ENCODE measurements around the gene TRIM66. TPM values are rescaled to one million over a fixed set of nuclear protein-coding genes. Genes with fewer than 3 reads are reported as not detected.

Gene TRIM66
- total RNA-seq, 3 donors from 2014 or later: 4.0 to 8.3 (median 6.7) TPM

DNA sequence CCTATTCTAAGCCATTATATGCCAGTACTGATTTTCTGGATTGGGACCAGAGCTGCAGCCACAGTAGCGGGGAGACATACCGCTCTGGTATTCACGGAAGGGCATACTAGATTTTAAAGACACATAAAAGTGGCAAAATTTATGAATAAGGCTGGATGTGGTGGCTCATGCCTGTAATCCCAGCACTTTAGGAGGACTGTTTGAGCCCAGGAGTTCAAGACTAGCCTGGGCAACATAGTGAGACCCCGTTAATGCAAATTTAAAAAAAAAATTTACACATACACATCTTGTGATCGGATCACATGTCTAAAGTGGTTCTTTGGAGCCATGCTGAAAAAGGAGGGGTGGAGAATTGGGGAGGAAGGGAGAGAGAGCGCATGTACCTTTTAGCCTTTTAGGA lies 9.1 kb upstream of the TRIM66 start:
- H3K4me1 Mint-ChIP-seq (ENCODE audit: low read depth): peaks cover 34% of the 10 kb centered on the region
- no peak for ATAC-seq
- no peak overlapping the region for H3K4me3 Mint-ChIP-seq
- H3K27me3 Mint-ChIP-seq (ENCODE audit: low read depth): no peaks in the 10 kb centered on the region
- DNase-seq: no peak
- peaks cover 17% of the 10 kb centered on the region for H3K36me3 Mint-ChIP-seq (ENCODE audit: insufficient read depth)
- H3K9me3 Mint-ChIP-seq: no peaks in the 10 kb centered on the region

DNA sequence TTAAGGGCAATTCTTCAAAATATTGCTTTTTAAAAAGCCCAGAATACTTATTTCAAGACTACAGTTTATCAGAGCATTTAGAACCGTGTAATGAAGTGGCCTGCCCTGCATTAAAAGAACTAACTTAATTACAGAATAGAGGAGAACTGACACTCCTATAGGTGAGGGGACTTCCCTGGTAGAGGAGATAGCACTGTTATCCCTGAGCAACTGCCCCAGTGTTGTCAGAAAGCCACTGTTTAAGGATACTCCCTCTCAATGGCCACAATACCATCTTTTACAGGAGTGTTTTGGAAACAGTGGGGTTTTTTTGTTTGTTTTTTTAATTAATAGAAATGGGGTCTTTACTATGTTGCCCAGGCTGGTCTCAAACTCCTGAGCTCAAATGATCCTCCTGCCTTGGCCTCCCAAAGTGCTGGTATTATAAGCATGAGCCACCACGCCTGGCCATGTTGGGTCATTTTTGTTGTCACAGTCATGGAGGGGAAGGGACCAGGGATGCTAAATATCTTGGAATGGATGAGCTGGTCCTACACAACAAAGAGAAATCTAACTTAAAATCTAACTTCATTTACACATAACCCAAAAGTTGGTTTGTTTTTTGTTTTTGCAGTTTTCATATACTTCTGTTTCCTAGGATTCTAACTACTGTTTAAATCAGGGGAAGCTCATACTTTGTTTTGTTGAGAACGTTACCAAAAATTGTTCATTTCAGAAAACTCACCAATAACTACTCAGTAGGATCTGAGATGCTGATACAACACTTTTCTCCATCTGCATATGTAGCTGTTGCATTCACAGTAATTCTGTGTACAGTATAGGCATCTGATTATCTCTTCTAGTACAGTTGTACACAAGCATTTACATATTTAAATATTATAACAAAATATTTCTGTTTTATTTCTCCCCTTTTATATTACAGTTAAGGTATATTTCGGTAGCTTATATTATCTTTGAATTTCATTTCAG lies 8.2 kb upstream of the TRIM66 start:
- Mint-ChIP-seq H3K9me3 (no peaks in the 10 kb centered on the region), H3K4me1 (ENCODE audit: low read depth) (peaks cover 37% of the 10 kb centered on the region), H3K4me3 (peak overlapping the region; percentile 91), H3K36me3 (ENCODE audit: insufficient read depth) (peaks cover 21% of the 10 kb centered on the region), H3K27me3 (ENCODE audit: low read depth) (no peaks in the 10 kb centered on the region)
- ATAC-seq (no peak), DNase-seq (no peak)

DNA sequence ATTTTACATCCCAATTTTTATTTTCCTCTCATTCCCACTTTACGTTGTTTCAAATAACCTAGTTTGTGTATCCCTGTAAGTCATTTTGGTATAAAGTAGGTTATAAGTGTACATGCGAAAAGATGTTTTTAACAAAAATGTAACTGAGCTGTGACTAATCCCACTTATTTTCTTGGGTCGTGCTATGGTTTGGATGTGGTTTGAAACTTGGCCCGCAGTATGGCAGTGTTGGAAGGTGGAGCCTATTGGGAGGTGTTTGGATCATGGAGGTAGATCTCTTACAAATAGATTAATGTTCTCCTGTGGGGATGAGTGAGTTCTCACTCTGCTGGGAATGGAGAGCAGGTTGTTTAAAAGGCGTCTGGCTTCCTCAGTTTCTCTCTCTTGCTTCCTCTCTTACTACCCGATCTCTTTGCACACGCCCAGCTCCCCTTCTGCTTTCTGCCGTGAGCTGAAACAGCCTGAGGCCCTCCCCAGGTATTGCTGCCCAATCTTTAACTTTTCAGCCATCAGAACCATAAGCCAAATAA lies 7.3 kb upstream of the TRIM66 start:
- peaks cover 28% of the 10 kb centered on the region for H3K36me3 Mint-ChIP-seq (ENCODE audit: insufficient read depth)
- ATAC-seq: no peak
- H3K4me1 Mint-ChIP-seq (ENCODE audit: low read depth): peaks cover 46% of the 10 kb centered on the region
- no peaks in the 10 kb centered on the region for H3K27me3 Mint-ChIP-seq (ENCODE audit: low read depth)
- DNase-seq: no peak
- H3K9me3 Mint-ChIP-seq: no peaks in the 10 kb centered on the region
- H3K4me3 Mint-ChIP-seq: peak overlapping the region; percentile 91

DNA sequence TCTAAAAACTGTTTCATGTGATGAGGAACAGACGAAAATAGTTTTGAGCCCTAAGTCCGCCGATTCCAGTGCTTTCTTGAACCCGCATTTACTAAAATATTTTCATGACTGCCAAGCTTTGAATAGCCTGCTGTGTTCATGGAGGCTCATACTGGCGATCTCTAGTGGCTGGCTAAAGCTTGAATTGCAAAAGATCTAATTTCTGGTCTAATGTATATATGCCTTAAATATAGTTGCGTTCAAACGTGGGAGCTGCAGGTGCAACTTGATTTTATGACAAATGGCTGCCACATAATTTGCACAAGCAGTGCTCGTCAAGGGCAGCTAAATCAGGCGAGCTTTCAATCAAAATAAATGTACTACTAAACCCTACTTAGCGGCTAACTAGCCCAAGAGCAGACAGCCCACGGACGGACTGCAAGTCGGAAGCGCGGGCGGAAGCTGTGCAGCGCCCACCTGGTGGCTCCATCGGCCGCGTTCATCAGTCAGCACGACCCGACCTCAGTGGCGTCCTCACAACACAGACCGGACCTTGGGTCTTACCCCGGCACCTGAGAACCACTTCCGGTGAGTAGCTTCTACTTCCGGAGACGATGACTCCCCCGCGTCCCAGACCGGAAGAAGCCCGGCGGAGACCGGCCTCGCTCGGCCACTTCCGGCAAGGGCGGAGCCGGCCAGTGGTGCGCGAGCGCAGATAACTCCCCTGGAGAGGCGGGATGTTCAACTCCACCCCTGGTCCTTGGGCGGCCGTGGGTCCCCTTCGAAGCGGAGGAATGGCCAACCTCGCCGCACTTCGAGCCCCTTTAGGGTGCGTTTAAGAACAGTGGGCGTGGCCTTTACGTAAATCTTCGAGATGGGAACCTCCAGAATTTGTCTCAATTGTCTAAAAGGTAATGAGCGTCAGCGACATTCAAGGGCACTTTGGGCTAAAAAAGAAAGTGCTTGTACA lies 6.2 kb upstream of the TRIM66 start:
- DNase-seq (peak; percentile 71), ATAC-seq (peak; percentile 77)
- Mint-ChIP-seq H3K27me3 (ENCODE audit: low read depth) (no peaks in the 10 kb centered on the region), H3K9me3 (no peaks in the 10 kb centered on the region), H3K4me1 (ENCODE audit: low read depth) (peaks cover 53% of the 10 kb centered on the region), H3K4me3 (peak overlapping the region; percentile 91), H3K36me3 (ENCODE audit: insufficient read depth) (peaks cover 36% of the 10 kb centered on the region)

DNA sequence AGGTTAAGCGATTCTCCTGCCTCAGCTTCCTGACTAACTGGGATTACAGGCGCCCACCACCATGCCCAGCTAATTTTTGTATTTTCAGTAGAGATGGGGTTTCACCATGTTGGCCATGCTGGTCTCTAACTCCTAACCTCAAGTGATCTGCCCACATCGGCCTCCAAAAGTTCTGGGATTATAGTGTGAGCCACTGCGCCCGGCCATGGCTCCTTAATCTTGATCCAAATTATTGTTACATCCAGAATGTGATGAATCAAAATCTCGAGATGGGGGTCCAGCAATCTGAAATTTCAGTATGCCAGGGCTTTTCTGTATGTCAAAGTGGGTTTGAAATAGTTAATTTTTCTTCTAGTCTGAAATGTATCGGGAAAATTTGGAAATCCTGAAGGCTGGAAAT lies 3.9 kb upstream of the TRIM66 start:
- H3K9me3 Mint-ChIP-seq: no peaks in the 10 kb centered on the region
- ATAC-seq: no peak
- H3K4me3 Mint-ChIP-seq: peak overlapping the region; percentile 37
- peaks cover 46% of the 10 kb centered on the region for H3K36me3 Mint-ChIP-seq (ENCODE audit: insufficient read depth)
- no peak for DNase-seq
- H3K27me3 Mint-ChIP-seq (ENCODE audit: low read depth): no peaks in the 10 kb centered on the region
- H3K4me1 Mint-ChIP-seq (ENCODE audit: low read depth): peaks cover 62% of the 10 kb centered on the region

DNA sequence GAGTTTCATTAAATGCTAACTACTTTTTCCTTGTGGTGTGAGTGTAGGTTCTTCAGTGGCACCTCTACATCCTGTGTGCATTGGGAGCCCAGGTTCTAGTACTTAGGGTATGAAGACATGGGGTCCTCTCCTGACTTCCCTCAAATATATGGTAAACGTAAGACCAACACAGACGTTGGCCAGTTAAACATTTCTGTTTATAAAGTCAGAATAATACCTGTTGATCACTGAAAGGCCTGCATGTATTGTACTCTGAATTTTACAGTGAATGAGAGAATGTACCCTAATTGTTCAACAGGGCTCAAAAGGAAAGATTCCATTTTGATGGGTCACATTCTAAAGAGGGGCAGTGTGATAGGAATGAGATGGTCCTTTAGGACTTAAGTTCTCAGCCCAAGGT lies 3.4 kb upstream of the TRIM66 start:
- peaks cover 1% of the 10 kb centered on the region for H3K9me3 Mint-ChIP-seq
- H3K27me3 Mint-ChIP-seq (ENCODE audit: low read depth): no peaks in the 10 kb centered on the region
- H3K4me1 Mint-ChIP-seq (ENCODE audit: low read depth): peaks cover 63% of the 10 kb centered on the region
- no peak for ATAC-seq
- peak overlapping the region; percentile 97 for H3K4me3 Mint-ChIP-seq
- H3K36me3 Mint-ChIP-seq (ENCODE audit: insufficient read depth): peaks cover 47% of the 10 kb centered on the region
- no peak for DNase-seq

DNA sequence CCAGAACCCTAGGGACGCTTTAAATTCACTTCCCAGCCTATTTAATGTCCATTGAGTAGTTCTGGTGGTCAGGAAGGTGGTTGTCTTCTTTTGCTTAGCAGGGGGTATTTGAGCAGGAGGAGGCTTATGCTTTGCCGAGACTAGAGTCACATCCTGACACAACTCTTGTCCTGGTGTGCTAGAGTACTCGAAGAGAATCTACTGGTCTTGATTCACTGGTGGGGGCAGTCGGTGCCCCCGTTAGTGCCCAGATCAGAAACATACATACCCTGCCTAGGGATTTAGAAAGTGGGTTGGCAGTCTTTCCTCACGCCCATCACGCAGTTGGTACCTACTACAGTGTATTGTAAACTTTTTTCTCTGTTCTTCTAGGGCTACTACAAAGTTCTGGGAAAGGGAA lies 2.8 kb upstream of the TRIM66 start:
- ATAC-seq (no peak), DNase-seq (no peak)
- H3K4me3 Mint-ChIP-seq: peak overlapping the region; percentile 97
- H3K9me3 Mint-ChIP-seq: peaks cover 5% of the 10 kb centered on the region
- peaks cover 52% of the 10 kb centered on the region for H3K36me3 Mint-ChIP-seq (ENCODE audit: insufficient read depth)
- H3K27me3 Mint-ChIP-seq (ENCODE audit: low read depth): no peaks in the 10 kb centered on the region
- peaks cover 68% of the 10 kb centered on the region for H3K4me1 Mint-ChIP-seq (ENCODE audit: low read depth)

DNA sequence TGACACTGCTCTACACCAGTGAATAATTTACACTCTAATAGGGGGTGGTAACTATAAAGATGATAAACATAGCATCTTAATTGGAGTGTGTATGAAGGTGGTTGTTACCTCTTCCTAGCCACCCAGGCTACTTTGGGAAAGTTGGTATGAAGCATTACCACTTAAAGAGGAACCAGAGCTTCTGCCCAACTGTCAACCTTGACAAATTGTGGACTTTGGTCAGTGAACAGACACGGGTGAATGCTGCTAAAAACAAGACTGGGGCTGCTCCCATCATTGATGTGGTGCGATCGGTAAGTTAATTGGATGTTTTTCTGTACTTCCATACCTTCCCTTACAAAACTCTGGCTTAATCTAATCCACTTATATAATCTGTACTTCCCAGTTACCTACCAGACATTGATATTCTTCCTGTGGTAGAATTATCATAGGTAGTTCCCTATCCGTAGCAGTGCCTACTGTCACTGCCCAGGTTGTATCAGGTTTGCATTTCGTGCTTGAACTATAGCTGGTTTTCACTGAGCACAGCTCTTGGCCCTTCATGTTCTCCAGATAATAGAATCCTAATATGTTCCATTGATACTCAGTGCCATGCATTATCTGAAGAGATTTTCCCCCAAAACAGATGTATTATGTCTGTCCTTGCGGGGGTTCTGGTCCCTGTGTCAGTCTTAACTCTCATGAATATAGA lies 2.3 kb upstream of the TRIM66 start:
- H3K36me3 Mint-ChIP-seq (ENCODE audit: insufficient read depth): peaks cover 54% of the 10 kb centered on the region
- no peak for DNase-seq

DNA sequence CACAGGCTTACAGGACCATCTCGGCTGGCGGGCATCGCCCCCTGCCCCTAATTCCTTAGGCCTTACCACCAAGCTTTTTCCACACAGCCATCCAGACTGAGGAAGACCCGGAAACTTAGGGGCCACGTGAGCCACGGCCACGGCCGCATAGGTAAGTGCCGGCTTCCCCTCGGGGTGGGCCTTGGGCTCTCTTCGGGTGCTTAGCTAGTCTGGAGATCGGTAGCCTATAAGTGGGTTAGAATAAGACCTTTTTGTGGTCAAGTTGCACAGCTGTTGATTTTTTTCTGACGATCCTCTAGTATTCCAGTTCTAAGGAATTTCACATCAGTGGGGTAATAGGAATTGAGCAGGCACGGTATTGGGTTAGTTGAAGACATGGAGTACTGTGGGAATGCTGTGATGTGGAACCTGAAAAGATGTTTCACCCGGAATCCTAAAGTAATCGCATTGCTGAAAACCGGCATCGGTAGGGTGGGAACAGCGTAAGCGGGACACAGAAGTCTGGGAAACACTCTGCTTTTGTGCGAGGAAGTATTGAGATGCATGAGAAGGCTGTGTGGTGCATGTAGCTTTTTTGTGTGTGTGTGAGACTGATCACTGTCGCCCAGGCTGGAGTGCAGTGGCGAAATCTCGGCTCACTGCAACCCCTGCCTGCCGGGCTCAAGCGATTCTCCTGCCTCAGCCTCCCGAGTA lies 796 bp upstream of the TRIM66 start:
- H3K27me3 Mint-ChIP-seq (ENCODE audit: low read depth): no peaks in the 10 kb centered on the region
- H3K36me3 Mint-ChIP-seq (ENCODE audit: insufficient read depth): peaks cover 56% of the 10 kb centered on the region
- peaks cover 5% of the 10 kb centered on the region for H3K9me3 Mint-ChIP-seq
- DNase-seq (no peak), ATAC-seq (peak; percentile 2 to 6)
- peaks cover 52% of the 10 kb centered on the region for H3K4me1 Mint-ChIP-seq (ENCODE audit: low read depth)
- peak overlapping the region; percentile 97 for H3K4me3 Mint-ChIP-seq

More for the DNA sequence above, 2.3 kb upstream of the TRIM66 start:
- no peaks in the 10 kb centered on the region for H3K27me3 Mint-ChIP-seq (ENCODE audit: low read depth)
- peaks cover 66% of the 10 kb centered on the region for H3K4me1 Mint-ChIP-seq (ENCODE audit: low read depth)
- ATAC-seq: no peak
- H3K4me3 Mint-ChIP-seq: peak overlapping the region; percentile 97
- peaks cover 5% of the 10 kb centered on the region for H3K9me3 Mint-ChIP-seq

DNA sequence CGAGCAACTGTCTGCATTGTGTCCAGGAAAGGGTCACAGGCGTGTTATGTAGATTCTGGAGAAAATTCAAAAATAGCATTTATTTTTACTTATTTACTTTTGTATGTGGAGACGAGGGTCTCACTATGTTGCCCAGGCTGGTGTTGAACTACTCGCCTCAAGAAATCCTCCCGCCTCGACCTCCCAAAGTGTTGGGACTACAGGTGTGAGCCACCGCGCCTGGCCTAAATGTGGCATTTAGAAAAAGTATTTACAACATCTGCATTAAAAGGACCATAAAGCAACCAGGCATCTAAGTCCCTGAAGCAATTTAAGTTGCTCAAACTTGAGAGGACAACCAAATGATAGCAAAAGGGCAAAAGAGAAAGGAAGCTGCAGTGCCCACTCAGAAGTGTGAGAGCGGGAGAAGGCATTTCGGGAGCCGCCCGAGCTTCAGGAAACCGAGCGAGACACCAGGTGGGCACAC lies 595 bp downstream of the TRIM66 start:
- ATAC-seq (peak in 1 of 2 donors; percentile 12), DNase-seq (no peak)
- Mint-ChIP-seq H3K9me3 (peaks cover 5% of the 10 kb centered on the region), H3K27me3 (ENCODE audit: low read depth) (no peaks in the 10 kb centered on the region), H3K4me3 (peak overlapping the region; percentile 97), H3K36me3 (ENCODE audit: insufficient read depth) (peaks cover 50% of the 10 kb centered on the region), H3K4me1 (ENCODE audit: low read depth) (peaks cover 40% of the 10 kb centered on the region)

DNA sequence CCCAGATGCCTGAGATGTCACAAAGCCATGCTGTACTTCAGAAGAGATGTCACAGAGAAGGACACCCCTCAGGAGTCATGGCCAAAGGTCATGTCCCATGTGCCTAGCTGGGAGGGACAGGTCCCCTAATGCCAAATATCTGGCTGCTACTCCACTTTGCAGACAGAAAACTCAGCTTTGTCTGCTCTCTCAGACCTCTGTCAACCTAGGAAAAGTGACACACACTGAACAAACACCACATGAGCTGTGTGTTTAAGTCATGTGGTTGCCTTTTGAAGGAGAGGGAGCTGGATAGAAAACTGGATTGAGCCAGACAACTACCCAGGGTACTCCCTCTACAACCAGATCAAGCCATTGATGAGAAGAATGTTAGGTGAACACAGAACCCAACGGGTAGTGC lies 3.5 kb downstream of the TRIM66 start:
- Mint-ChIP-seq H3K27me3 (ENCODE audit: low read depth) (no peaks in the 10 kb centered on the region), H3K4me3 (no peak overlapping the region), H3K36me3 (ENCODE audit: insufficient read depth) (peaks cover 24% of the 10 kb centered on the region), H3K4me1 (ENCODE audit: low read depth) (peaks cover 18% of the 10 kb centered on the region), H3K9me3 (peaks cover 5% of the 10 kb centered on the region)
- ATAC-seq (no peak), DNase-seq (no peak)

DNA sequence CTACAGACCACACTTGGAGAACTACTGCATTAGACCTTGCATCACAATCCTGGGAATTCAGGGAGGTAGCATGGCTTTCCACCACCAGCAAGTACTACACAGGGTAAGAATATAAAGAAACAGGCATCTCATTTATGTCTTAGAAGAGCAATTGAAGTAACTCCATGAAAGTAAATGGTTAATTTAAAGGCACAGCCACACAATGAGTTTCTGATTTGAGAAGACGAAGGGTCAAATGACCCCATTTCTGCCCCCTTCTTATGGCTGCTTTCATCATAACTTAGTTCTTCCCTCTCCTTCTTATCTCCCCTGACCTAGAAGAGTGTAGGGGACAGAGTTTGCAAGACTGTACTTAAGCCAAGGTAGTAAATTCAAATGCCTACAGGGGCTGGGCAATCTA lies 6.0 kb downstream of the TRIM66 start:
- ATAC-seq (no peak), DNase-seq (no peak)
- no peaks in the 10 kb centered on the region for H3K27me3 Mint-ChIP-seq (ENCODE audit: low read depth)
- H3K4me3 Mint-ChIP-seq: no peak overlapping the region
- peaks cover 10% of the 10 kb centered on the region for H3K4me1 Mint-ChIP-seq (ENCODE audit: low read depth)
- peaks cover 5% of the 10 kb centered on the region for H3K9me3 Mint-ChIP-seq
- peaks cover 18% of the 10 kb centered on the region for H3K36me3 Mint-ChIP-seq (ENCODE audit: insufficient read depth)

DNA sequence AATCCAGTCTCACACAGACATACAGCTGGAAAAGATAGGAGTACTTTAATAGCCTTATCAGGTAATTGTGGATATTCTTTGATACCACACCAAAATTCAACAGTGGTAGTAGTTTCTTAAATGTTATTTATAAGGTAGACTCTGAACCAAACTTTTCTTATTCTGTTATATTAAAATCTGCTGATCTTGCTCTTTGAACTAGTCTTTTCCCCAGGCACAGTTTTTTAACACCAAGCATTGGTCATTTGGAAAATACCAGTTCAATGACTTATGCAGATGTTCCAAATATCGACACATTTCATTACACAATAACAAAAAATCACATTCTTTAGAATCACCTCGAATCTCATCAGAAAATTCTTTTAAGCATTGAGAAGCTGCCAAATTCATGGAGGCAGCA lies 7.6 kb downstream of the TRIM66 start:
- H3K36me3 Mint-ChIP-seq (ENCODE audit: insufficient read depth): peaks cover 18% of the 10 kb centered on the region
- H3K4me3 Mint-ChIP-seq: no peak overlapping the region
- no peaks in the 10 kb centered on the region for H3K4me1 Mint-ChIP-seq (ENCODE audit: low read depth)
- ATAC-seq (no peak), DNase-seq (no peak)
- no peaks in the 10 kb centered on the region for H3K27me3 Mint-ChIP-seq (ENCODE audit: low read depth)
- H3K9me3 Mint-ChIP-seq: no peaks in the 10 kb centered on the region

Measured in activated T-cell treated with anti-CD3 and anti-CD28 coated beads, Interleukin-2, amount 50 U/mL, for 4 hours (primary cell).